PFSK-1 (cell line): ENCODE results near the gene USP49.

Experiments
- POLR2AphosphoS5 ChIP-seq: IDR thresholded peaks from 2 replicates; pipeline ENCODE4 v1.6.1; 2012; ENCODE audit warnings: low read depth, mild to moderate bottlenecking, control low read depth, low read length, moderate library complexity
- SIN3A ChIP-seq: IDR thresholded peaks from 2 replicates; pipeline ENCODE4 v1.6.1; 2012; ENCODE audit warnings: mild to moderate bottlenecking, low read length, moderate library complexity, borderline replicate concordance; ENCODE audit not compliant: insufficient read depth

GRCh38 chr6:41823178-41823577 lies 72.0 kb downstream of the USP49 start:
- TF ChIP-seq POLR2AphosphoS5 (no peak), SIN3A (no peak)
